ENCODE measurements around the gene ZMYND19. TPM values are rescaled to one million over a fixed set of nuclear protein-coding genes. Genes with fewer than 3 reads are reported as not detected.

Gene ZMYND19
- total RNA-seq, 1 experiment from 2014 or later, result 79.2 TPM

- peak overlapping the region; percentile 81 to 90 for H3K4me3 Mint-ChIP-seq
- Histone ChIP-seq H2BK5ac (ENCODE audit: insufficient read length, low read length) (no peak overlapping the region), H3K4me1 (ENCODE audit: insufficient read depth, low read length) (peaks cover 4% of the 10 kb centered on the region; the same call in 1 of the 2 replicates), H3K79me2 (ENCODE audit: insufficient read depth, low read length) (peaks cover 4% of the 10 kb centered on the region; the same call in 1 of the 2 replicates), H2BK15ac (ENCODE audit: low read depth, low read length) (no peak overlapping the region; the same call in 1 of the 2 replicates), H3K14ac (ENCODE audit: insufficient read depth, low read length) (peak overlapping the region; percentile 82), H3K9ac (ENCODE audit: extremely low read depth, insufficient read length, low read length) (peak overlapping the region; percentile 80), H3K27me3 (ENCODE audit: insufficient read depth, low read length) (no peaks in the 10 kb centered on the region), H2AFZ (ENCODE audit: low read length) (no peak overlapping the region), H3T11ph (ENCODE audit: low read length) (no peak overlapping the region), H4K8ac (replicated peaks; ENCODE audit: insufficient read length, low read depth, low read length) (no peak overlapping the region), H3K56ac (ENCODE audit: insufficient read length, low read depth, low read length) (no peak overlapping the region), H3K18ac (ENCODE audit: insufficient read length, low read depth, low read length) (no peak overlapping the region), H3K23me2 (ENCODE audit: insufficient read length, low read depth, low read length, poor library complexity, severe bottlenecking) (peaks cover 9% of the 10 kb centered on the region), H3K27ac (ENCODE audit: insufficient read length, low read depth, low read length) (no peak overlapping the region), H2BK120ac (ENCODE audit: low read depth, low read length, poor library complexity, severe bottlenecking) (no peak overlapping the region), H2AK5ac (ENCODE audit: insufficient read length, low read length) (no peak overlapping the region), H4K91ac (ENCODE audit: insufficient read length, low read depth, low read length) (no peak overlapping the region), H2BK20ac (ENCODE audit: low read depth, low read length, poor library complexity, severe bottlenecking) (no peak overlapping the region), H2BK12ac (ENCODE audit: insufficient read length, low read depth, low read length) (no peak overlapping the region), H3K79me1 (ENCODE audit: insufficient read depth, low read depth, low read length, poor library complexity, severe bottlenecking) (peaks cover 6% of the 10 kb centered on the region), H3K4me2 (ENCODE audit: insufficient read depth, insufficient read length, low read length) (peak overlapping the region; percentile 95), H3K4ac (ENCODE audit: low read depth, low read length) (no peak overlapping the region), H3K23ac (ENCODE audit: insufficient read length, low read depth, low read length) (no peak overlapping the region), H4K20me1 (ENCODE audit: control insufficient read depth, insufficient read depth, insufficient read length) (no peaks in the 10 kb centered on the region), H4K5ac (ENCODE audit: insufficient read length, low read depth, low read length) (no peak overlapping the region), H3K9me3 (ENCODE audit: control insufficient read depth, low read depth, low read length) (no peaks in the 10 kb centered on the region)
- peaks cover 12% of the 10 kb centered on the region for H3K27me3 Mint-ChIP-seq (ENCODE audit: low read depth)
- H3K36me3 Mint-ChIP-seq (ENCODE audit: insufficient read depth in 1 of 3, low read depth in 3 of 3), result peaks cover 22 to 49% (median 41%) of the 10 kb centered on the region in 3 experiments; a peak in 6 of 7 replicates
- H3K9me3 Mint-ChIP-seq, result no peaks in the 10 kb centered on the region; a peak in 1 of 5 replicates
- peaks cover 5 to 14% of the 10 kb centered on the region in 2 experiments; a peak in 3 of 4 replicates for H3K4me1 Mint-ChIP-seq
- WGBS (ENCODE audit: extremely low coverage, insufficient read length, low lambda C conversion rate), result no CpG with 5 or more reads among the region's 58 CpGs
- no peak overlapping the region for H3K27ac Mint-ChIP-seq
- no peak for DNase-seq
- TF ChIP-seq CTCF (conservative IDR thresholded peaks at IDR 0.05), result no peak
These were observed 730 bp downstream of the ZMYND19 start for GRCh38 chr9:137589441-137590122.

Measured in H9 (cell line).